ENCODE measurements around the gene RFLNA. TPM values are rescaled to one million over a fixed set of nuclear protein-coding genes. Genes with fewer than 3 reads are reported as not detected.

RFLNA gene
- total RNA-seq, 1 experiment from 2014 or later = 10.6 TPM

GRCh38 chr12:124305136-124305535, 10.2 kb downstream of the RFLNA start:
- Histone ChIP-seq H2AFZ (ENCODE audit: low read length) (no peak overlapping the region), H3K18ac (ENCODE audit: insufficient read length, low read depth, low read length) (no peak overlapping the region), H4K5ac (ENCODE audit: insufficient read length, low read depth, low read length) (no peak overlapping the region), H2BK120ac (ENCODE audit: low read depth, low read length, poor library complexity, severe bottlenecking) (no peak overlapping the region), H3K4me2 (ENCODE audit: insufficient read depth, insufficient read length, low read length) (no peak overlapping the region), H3K23ac (ENCODE audit: insufficient read length, low read depth, low read length) (no peak overlapping the region), H3T11ph (ENCODE audit: low read length) (no peak overlapping the region), H3K4ac (ENCODE audit: low read depth, low read length) (no peak overlapping the region), H2BK20ac (ENCODE audit: low read depth, low read length, poor library complexity, severe bottlenecking) (no peak overlapping the region), H2BK15ac (ENCODE audit: low read depth, low read length) (no peak overlapping the region), H2BK12ac (ENCODE audit: insufficient read length, low read depth, low read length) (no peak overlapping the region), H2AK5ac (ENCODE audit: insufficient read length, low read length) (no peak overlapping the region), H4K8ac (replicated peaks; ENCODE audit: insufficient read length, low read depth, low read length) (no peak overlapping the region), H3K27me3 (ENCODE audit: insufficient read depth, low read length) (no peaks in the 10 kb centered on the region), H3K79me2 (ENCODE audit: insufficient read depth, low read length) (no peaks in the 10 kb centered on the region), H3K56ac (ENCODE audit: insufficient read length, low read depth, low read length) (no peak overlapping the region), H2BK5ac (ENCODE audit: insufficient read length, low read length) (no peak overlapping the region), H3K79me1 (ENCODE audit: insufficient read depth, low read depth, low read length, poor library complexity, severe bottlenecking) (no peaks in the 10 kb centered on the region), H3K14ac (ENCODE audit: insufficient read depth, low read length) (no peak overlapping the region), H4K20me1 (ENCODE audit: control insufficient read depth, insufficient read depth, insufficient read length) (no peaks in the 10 kb centered on the region), H4K91ac (ENCODE audit: insufficient read length, low read depth, low read length) (no peak overlapping the region), H3K27ac (ENCODE audit: insufficient read length, low read depth, low read length) (no peak overlapping the region), H3K9ac (ENCODE audit: extremely low read depth, insufficient read length, low read length) (no peak overlapping the region), H3K23me2 (ENCODE audit: insufficient read length, low read depth, low read length, poor library complexity, severe bottlenecking) (peaks cover 2% of the 10 kb centered on the region), H3K9me3 (ENCODE audit: control insufficient read depth, low read depth, low read length) (no peaks in the 10 kb centered on the region), H3K4me1 (ENCODE audit: insufficient read depth, low read length) (no peaks in the 10 kb centered on the region; the same call in 1 of the 2 replicates)
- WGBS (ENCODE audit: extremely low coverage, insufficient read length, low lambda C conversion rate) = no CpG with 5 or more reads among the region's 10 CpGs
- no peak for DNase-seq
- H3K27me3 Mint-ChIP-seq (ENCODE audit: low read depth) = no peaks in the 10 kb centered on the region
- no peaks in the 10 kb centered on the region for H3K9me3 Mint-ChIP-seq
- H3K4me3 Mint-ChIP-seq = no peak overlapping the region
- H3K36me3 Mint-ChIP-seq (ENCODE audit: insufficient read depth in 1 of 3, low read depth in 3 of 3) = no peaks in the 10 kb centered on the region; a peak in 3 of 7 replicates
- TF ChIP-seq CTCF (conservative IDR thresholded peaks at IDR 0.05) = no peak
- peak overlapping the region in 1 of 3 experiments; percentile 77; a peak in 2 of 7 replicates for H3K27ac Mint-ChIP-seq
- H3K4me1 Mint-ChIP-seq = no peaks in the 10 kb centered on the region
